ENCODE measurements around the gene LDLRAD2. TPM values are rescaled to one million over a fixed set of nuclear protein-coding genes. Genes with fewer than 3 reads are reported as not detected.

LDLRAD2 gene
- total and polyA plus RNA-seq, 9 of the 15 experiments (the other 6 are each of a cell fraction or from before 2014, with no cell fraction given) = 0.45 to 0.48 TPM; not detected in 7

- TF ChIP-seq AFF1 (IDR thresholded peaks at IDR 0.05; ENCODE audit: low read depth in 1 of 2, partially characterized antibody in 2 of 2) (no peak), ASH1L (IDR thresholded peaks at IDR 0.05; ENCODE audit: borderline replicate concordance, low read depth, partially characterized antibody) (no peak), HDAC6 (IDR thresholded peaks at IDR 0.05; ENCODE audit: low read depth, low read length) (no peak), WHSC1 (IDR thresholded peaks at IDR 0.05; ENCODE audit: low read length) (no peak), TRIM25 (IDR thresholded peaks at IDR 0.05; ENCODE audit: borderline replicate concordance) (no peak), MBD2 (IDR thresholded peaks at IDR 0.05; ENCODE audit: borderline replicate concordance, low read depth) (no peak), ZKSCAN3 (CRISPR knock-in tag; IDR thresholded peaks at IDR 0.05) (no peak), TSHZ1 (CRISPR knock-in tag; IDR thresholded peaks at IDR 0.05) (no peak), CEBPZ (IDR thresholded peaks at IDR 0.05; ENCODE audit: borderline replicate concordance, low read depth, low read length) (no peak), ZNF232 (CRISPR knock-in tag; IDR thresholded peaks at IDR 0.05) (no peak), MCM5 (IDR thresholded peaks at IDR 0.05; ENCODE audit: low read depth) (no peak), POLR2H (tag; IDR thresholded peaks at IDR 0.05; ENCODE audit: low read depth) (no peak), SOX6 (IDR thresholded peaks at IDR 0.05) (no peak), CXXC5 (CRISPR knock-in tag; IDR thresholded peaks at IDR 0.05) (no peak)
Observed at GRCh38 chr1:21779613-21780521, 32.2 kb upstream of the LDLRAD2 start (continued).

Data from K562 (cell line).